Activated B cell treated with CpG ODN at 0.5 μM for 24 hours (primary cell): ENCODE data around the gene ALMS1. TPM values are rescaled to one million over a fixed set of nuclear protein-coding genes. Genes with fewer than 3 reads are reported as not detected.

Experiments
- ATAC-seq: fragments of 200-7000 bp; cut with Tn5 transposase; one replicate; pipeline ENCODE4 v1.10.0; 2021; ENCODE audit warnings: low read depth, mild to moderate bottlenecking, moderate library complexity
- CTCF ChIA-PET: fragments of 350-600 bp; sonication (Branson Sonifier 250); formaldehyde crosslinking; loops from one replicate; lab custom pipeline; 2021; ENCODE audit warnings: antibody characterized with exemption; lab: Charles Lee
- POLR2A ChIA-PET: fragments of 350-600 bp; sonication (Branson Sonifier 250); formaldehyde crosslinking; loops from one replicate; lab custom pipeline; 2021; ENCODE audit warnings: antibody characterized with exemption; lab: Charles Lee
- DNase-seq: peaks from one replicate; pipeline ENCODE4 v3.0.0; 2022
- H3K27ac Mint-ChIP-seq: one replicate; pipeline ENCODE4 v1.8.0; 2020; ENCODE audit warnings: mixed read lengths
- H3K27me3 Mint-ChIP-seq: one replicate; pipeline ENCODE4 v1.8.0; 2021; ENCODE audit warnings: mixed read lengths
- H3K36me3 Mint-ChIP-seq: one replicate; pipeline ENCODE4 v1.8.0; 2021; ENCODE audit warnings: low read depth, mixed read lengths
- H3K4me1 Mint-ChIP-seq: one replicate; pipeline ENCODE4 v1.8.0; 2021; ENCODE audit warnings: mixed read lengths
- H3K4me3 Mint-ChIP-seq: one replicate; pipeline ENCODE4 v1.8.0; 2020; ENCODE audit warnings: mild to moderate bottlenecking, mixed read lengths
- H3K9me3 Mint-ChIP-seq: one replicate; pipeline ENCODE4 v1.8.0; 2020; ENCODE audit warnings: mixed read lengths
- CTCF ChIP-seq: fragments of 200-600 bp; IDR thresholded peaks from one replicate; pipeline ENCODE4 v1.8.0; 2022; ENCODE audit warnings: antibody characterized with exemption, mild to moderate bottlenecking
- intact Hi-C: fragments of 100-400 bp; cut with micrococcal nuclease; formaldehyde crosslinking; loops from one replicate; pipeline ENCODE4 v1.15.1; 2024
- total RNA-seq: library from RNA; stranded (reverse); gene quantifications from 2 replicates; pipeline ENCODE4 v1.2.3, GENCODE V29; 2022

ALMS1 gene
- total RNA-seq, 1 donor from 2014 or later = 20.1 TPM

GRCh38 chr2:73436019-73436418 lies 50.4 kb downstream of the ALMS1 start:
- no peak for ATAC-seq
- DNase-seq = no peak
- ChIA-PET CTCF (no interaction called here), POLR2A (no interaction called here)
- Mint-ChIP-seq H3K27me3 (no peaks in the 10 kb centered on the region), H3K4me1 (no peaks in the 10 kb centered on the region), H3K4me3 (no peak overlapping the region), H3K9me3 (peaks cover 2% of the 10 kb centered on the region), H3K27ac (no peak overlapping the region), H3K36me3 (peaks cover 13% of the 10 kb centered on the region)
- no peak for TF ChIP-seq CTCF
- intact Hi-C loops = no loop called here

DNA sequence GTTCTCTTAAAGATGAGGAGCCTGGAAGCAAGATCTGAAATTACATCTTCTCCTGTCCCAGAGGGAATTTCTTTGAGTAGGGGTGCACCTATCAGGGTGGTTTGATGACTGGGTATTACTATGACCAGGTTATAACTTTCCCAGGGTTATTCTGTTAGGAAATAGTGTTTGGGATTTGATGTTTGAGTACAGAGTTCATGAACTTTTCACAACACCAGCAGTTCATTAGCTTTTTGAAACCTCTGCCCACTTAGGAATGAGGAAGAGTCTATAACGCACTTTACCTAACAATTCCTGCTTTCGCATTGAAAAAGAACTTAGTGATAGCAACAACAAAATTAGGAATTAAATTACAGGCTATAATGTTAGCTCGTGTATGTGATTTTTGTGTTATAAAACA lies 58.6 kb downstream of the ALMS1 start:
- intact Hi-C loops = no loop called here
- H3K4me1 Mint-ChIP-seq = no peaks in the 10 kb centered on the region
- H3K4me3 Mint-ChIP-seq = no peak overlapping the region
- ChIA-PET CTCF (no interaction called here), POLR2A (no interaction called here)
- H3K36me3 Mint-ChIP-seq = peaks cover 46% of the 10 kb centered on the region
- ATAC-seq = no peak
- no peaks in the 10 kb centered on the region for H3K27me3 Mint-ChIP-seq
- TF ChIP-seq CTCF = no peak
- DNase-seq = no peak
- no peak overlapping the region for H3K27ac Mint-ChIP-seq
- H3K9me3 Mint-ChIP-seq = no peaks in the 10 kb centered on the region

DNA sequence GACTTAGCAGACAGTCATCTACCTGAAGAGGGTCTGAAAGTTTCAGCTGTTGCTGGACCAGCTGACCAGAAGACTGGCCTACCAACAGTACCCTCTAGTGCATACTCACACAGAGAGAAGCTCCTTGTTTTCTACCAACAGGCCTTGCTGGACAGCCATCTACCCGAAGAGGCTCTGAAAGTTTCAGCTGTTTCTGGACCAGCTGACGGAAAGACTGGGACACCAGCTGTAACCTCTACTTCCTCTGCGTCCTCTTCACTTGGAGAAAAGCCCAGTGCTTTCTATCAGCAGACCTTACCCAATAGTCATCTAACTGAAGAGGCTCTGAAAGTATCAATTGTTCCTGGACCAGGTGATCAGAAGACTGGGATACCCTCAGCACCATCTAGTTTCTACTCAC lies 63.2 kb downstream of the ALMS1 start:
- Mint-ChIP-seq H3K27me3 (no peaks in the 10 kb centered on the region), H3K36me3 (peaks cover 53% of the 10 kb centered on the region), H3K27ac (no peak overlapping the region), H3K9me3 (no peaks in the 10 kb centered on the region), H3K4me1 (peaks cover 7% of the 10 kb centered on the region), H3K4me3 (no peak overlapping the region)
- no peak for ATAC-seq
- CTCF ChIA-PET = no interaction called here
- no peak for TF ChIP-seq CTCF
- POLR2A ChIA-PET = no interaction called here
- intact Hi-C loops = no loop called here
- no peak for DNase-seq

GRCh38 chr2:73449404-73449803 lies 63.8 kb downstream of the ALMS1 start:
- Mint-ChIP-seq H3K27ac (no peak overlapping the region), H3K4me1 (peaks cover 7% of the 10 kb centered on the region), H3K4me3 (no peak overlapping the region), H3K27me3 (no peaks in the 10 kb centered on the region), H3K36me3 (peaks cover 50% of the 10 kb centered on the region), H3K9me3 (no peaks in the 10 kb centered on the region)
- CTCF ChIA-PET = no interaction called here
- TF ChIP-seq CTCF = no peak
- POLR2A ChIA-PET = no interaction called here
- no peak for ATAC-seq
- intact Hi-C loops = no loop called here
- no peak for DNase-seq

GRCh38 chr2:73451263-73451972 lies 65.8 kb downstream of the ALMS1 start:
- DNase-seq (no peak), ATAC-seq (peak; percentile 28)
- Mint-ChIP-seq H3K27me3 (no peaks in the 10 kb centered on the region), H3K36me3 (peaks cover 46% of the 10 kb centered on the region), H3K4me3 (no peak overlapping the region), H3K4me1 (peaks cover 7% of the 10 kb centered on the region), H3K27ac (no peak overlapping the region), H3K9me3 (no peaks in the 10 kb centered on the region)
- ChIA-PET CTCF (no interaction called here), POLR2A (no interaction called here)
- TF ChIP-seq CTCF = no peak
- intact Hi-C loops = no loop called here
